CD14-positive monocyte (primary cell): ENCODE measurements around the gene EXOC2. TPM values are rescaled to one million over a fixed set of nuclear protein-coding genes. Genes with fewer than 3 reads are reported as not detected.

Source experiments
- DNase-seq, 3 donors: peaks; one replicate each; pipeline ENCODE4 v3.0.0-alpha.2; 2011 to 2022
- H2AFZ ChIP-seq: 2 replicates; pipeline ENCODE4 v1.6.0; 2012; ENCODE audit warnings: mild to moderate bottlenecking, low read depth, low read length, inconsistent platforms; ENCODE audit not compliant: insufficient read depth, poor library complexity, severe bottlenecking
- H3K27ac ChIP-seq, 2 donors: 1 replicate in 1 of 2; 2 replicates in 1 of 2; pipeline ENCODE4 v1.5.1; 2012 to 2013; ENCODE audit warnings: low read length in 2 of 2, control low read depth in 1 of 2, inconsistent platforms in 1 of 2, low read depth in 1 of 2, mild to moderate bottlenecking in 1 of 2
- H3K27me3 ChIP-seq, 2 donors: one replicate each; pipeline versions ENCODE4 v1.6.0 to v1.6.1; 2011 to 2013; ENCODE audit warnings: low read length in 2 of 2; ENCODE audit not compliant: control insufficient read depth in 2 of 2, insufficient read depth in 2 of 2
- H3K36me3 ChIP-seq, 2 donors: replicated peaks in 1 of 2; 1 replicate in 1 of 2; 2 replicates in 1 of 2; pipeline versions ENCODE4 v1.5.1 to v1.6.1; 2012 to 2013; ENCODE audit warnings: low read length in 2 of 2, control low read depth in 1 of 2, inconsistent platforms in 1 of 2, mild to moderate bottlenecking in 1 of 2; ENCODE audit not compliant: insufficient read depth in 2 of 2, control insufficient read depth in 1 of 2
- H3K4me1 ChIP-seq, 2 donors: 1 replicate in 1 of 2; 2 replicates in 1 of 2; pipeline versions ENCODE4 v1.5.1 to v1.6.1; 2012 to 2013; ENCODE audit warnings: low read length in 2 of 2, control low read depth in 1 of 2, inconsistent platforms in 1 of 2, mild to moderate bottlenecking in 1 of 2, moderate library complexity in 1 of 2; ENCODE audit not compliant: insufficient read depth in 2 of 2, control insufficient read depth in 1 of 2
- H3K4me2 ChIP-seq: replicated peaks from 2 replicates; pipeline ENCODE3; 2012; ENCODE audit warnings: low read length, moderate library complexity, mild to moderate bottlenecking; ENCODE audit not compliant: poor library complexity, severe bottlenecking; ENCODE audit errors: extremely low read depth
- H3K4me3 ChIP-seq, 3 experiments: fragments of 200-600 bp in 1 of 3; sonication (generic) in 1 of 3; replicated peaks in 1 of 3; 1 replicate in 2 of 3; 2 replicates in 1 of 3; pipeline ENCODE4 v1.5.1; 2011 to 2013; ENCODE audit warnings: low read length in 3 of 3, mild to moderate bottlenecking in 3 of 3, control low read depth in 2 of 3, low read depth in 2 of 3, inconsistent platforms in 1 of 3, moderate library complexity in 1 of 3
- H3K79me2 ChIP-seq: 2 replicates; pipeline ENCODE4 v1.6.0; 2012; ENCODE audit warnings: mild to moderate bottlenecking, control low read depth, inconsistent platforms, low read length, moderate library complexity; ENCODE audit not compliant: insufficient read depth
- H3K9ac ChIP-seq: 2 replicates; pipeline ENCODE4 v1.6.0; 2017; ENCODE audit warnings: low read length, mild to moderate bottlenecking; ENCODE audit not compliant: insufficient read depth, poor library complexity, severe bottlenecking
- H3K9me3 ChIP-seq, 2 donors: replicated peaks in 1 of 2; 1 replicate in 1 of 2; 2 replicates in 1 of 2; pipeline versions ENCODE4 v1.5.1 to v1.6.1; 2012 to 2013; ENCODE audit warnings: low read length in 2 of 2, control low read depth in 1 of 2; ENCODE audit not compliant: control insufficient read depth in 1 of 2, insufficient read depth in 1 of 2
- H4K20me1 ChIP-seq: 2 replicates; pipeline ENCODE4 v1.6.0; 2012; ENCODE audit warnings: mild to moderate bottlenecking, low read length, control low read depth, moderate library complexity; ENCODE audit not compliant: insufficient read depth
- H3K27ac Mint-ChIP-seq, 7 donors: one replicate each; pipeline ENCODE4 v1.8.0; 2020; ENCODE audit warnings: mild to moderate bottlenecking in 7 of 7, mixed read lengths in 7 of 7, moderate library complexity in 6 of 7, inconsistent platforms in 2 of 7
- H3K27me3 Mint-ChIP-seq, 3 donors: one replicate each; pipeline ENCODE4 v1.8.0; 2021 to 2022; ENCODE audit warnings: low read depth in 3 of 3, mild to moderate bottlenecking in 3 of 3, mixed read lengths in 3 of 3, moderate library complexity in 3 of 3, inconsistent platforms in 1 of 3
- H3K36me3 Mint-ChIP-seq, 2 donors: one replicate each; pipeline ENCODE4 v1.8.0; 2020; ENCODE audit warnings: mixed read lengths in 2 of 2, inconsistent platforms in 1 of 2, mild to moderate bottlenecking in 1 of 2
- H3K4me1 Mint-ChIP-seq: one replicate; pipeline ENCODE4 v1.8.0; 2020; ENCODE audit warnings: mild to moderate bottlenecking, mixed read lengths
- H3K4me3 Mint-ChIP-seq, 2 donors: one replicate each; pipeline ENCODE4 v1.8.0; 2020; ENCODE audit warnings: mild to moderate bottlenecking in 2 of 2, mixed read lengths in 2 of 2, moderate library complexity in 1 of 2
- H3K9me3 Mint-ChIP-seq, 7 donors: one replicate each; pipeline ENCODE4 v1.8.0; 2020 to 2022; ENCODE audit warnings: mixed read lengths in 7 of 7, mild to moderate bottlenecking in 6 of 7, moderate library complexity in 6 of 7, inconsistent platforms in 2 of 7
- WGBS: methylation state at CpG from one replicate; pipeline ENCODE4 v1.1.5; 2013; ENCODE audit warnings: missing lambda C conversion rate; ENCODE audit not compliant: insufficient coverage; 5-methylcytosine and 5-hydroxymethylcytosine counted together
- intact Hi-C, 2 donors: fragments of 100-400 bp; cut with micrococcal nuclease; formaldehyde crosslinking; loops; one replicate each; pipeline versions ENCODE4 v1.15.0 to v1.15.1; 2023
- polyA plus RNA-seq, 3 donors: library from polyadenylated mRNA; depleted of rRNA in 1 of 3; unstranded in 2 of 3; stranded (reverse) in 1 of 3; fragments of 300-500 nt in 2 of 3; fragments of >200 nt in 1 of 3; fragmentation: Illumina TruSeq in 2 of 3; gene quantifications; 1 replicate in 2 of 3; 2 replicates in 1 of 3; pipeline ENCODE4 v1.2.3, GENCODE V29; 2012 to 2021
- TF ChIP-seq, protein P1 (sequence below): fragments of 200-600 bp; IDR thresholded peaks from one replicate; pipeline ENCODE4 v1.8.0; 2022; ENCODE audit warnings: antibody characterized with exemption, mild to moderate bottlenecking

Gene EXOC2
- polyA plus RNA-seq, 3 donors, result 7.5 to 15.5 (median 12.0) TPM

DNA sequence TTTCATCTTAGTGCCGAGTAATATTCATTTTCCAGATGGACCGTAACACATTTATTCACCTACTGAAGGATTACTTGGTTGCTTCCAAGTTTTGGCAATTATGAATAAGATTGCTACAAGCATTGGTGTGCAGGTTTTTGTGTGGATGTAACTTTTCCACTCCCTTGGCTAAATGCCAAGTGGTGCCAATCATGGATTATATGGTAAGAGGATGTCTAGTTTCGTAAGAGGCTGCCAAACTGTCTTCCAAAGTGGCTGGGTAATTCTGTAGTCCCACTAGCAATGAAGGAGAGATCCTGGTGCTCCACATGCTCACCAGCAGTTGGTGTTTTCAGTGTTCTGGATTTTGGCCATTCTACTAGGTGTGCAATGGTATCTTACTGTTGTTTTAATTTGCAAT is 184.3 kb downstream of the EXOC2 start:
- no peak overlapping the region for H3K4me3 ChIP-seq
- TF ChIP-seq, protein P1, sequence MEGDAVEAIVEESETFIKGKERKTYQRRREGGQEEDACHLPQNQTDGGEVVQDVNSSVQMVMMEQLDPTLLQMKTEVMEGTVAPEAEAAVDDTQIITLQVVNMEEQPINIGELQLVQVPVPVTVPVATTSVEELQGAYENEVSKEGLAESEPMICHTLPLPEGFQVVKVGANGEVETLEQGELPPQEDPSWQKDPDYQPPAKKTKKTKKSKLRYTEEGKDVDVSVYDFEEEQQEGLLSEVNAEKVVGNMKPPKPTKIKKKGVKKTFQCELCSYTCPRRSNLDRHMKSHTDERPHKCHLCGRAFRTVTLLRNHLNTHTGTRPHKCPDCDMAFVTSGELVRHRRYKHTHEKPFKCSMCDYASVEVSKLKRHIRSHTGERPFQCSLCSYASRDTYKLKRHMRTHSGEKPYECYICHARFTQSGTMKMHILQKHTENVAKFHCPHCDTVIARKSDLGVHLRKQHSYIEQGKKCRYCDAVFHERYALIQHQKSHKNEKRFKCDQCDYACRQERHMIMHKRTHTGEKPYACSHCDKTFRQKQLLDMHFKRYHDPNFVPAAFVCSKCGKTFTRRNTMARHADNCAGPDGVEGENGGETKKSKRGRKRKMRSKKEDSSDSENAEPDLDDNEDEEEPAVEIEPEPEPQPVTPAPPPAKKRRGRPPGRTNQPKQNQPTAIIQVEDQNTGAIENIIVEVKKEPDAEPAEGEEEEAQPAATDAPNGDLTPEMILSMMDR, result no peak
- Mint-ChIP-seq H3K27me3 (peaks cover 0 to 1% (median 0%) of the 10 kb centered on the region in 3 donors), H3K4me3 (no peak overlapping the region), H3K36me3 (peaks cover 22 to 26% of the 10 kb centered on the region in 2 donors), H3K9me3 (peaks cover 0 to 2% (median 0%) of the 10 kb centered on the region in 7 donors), H3K27ac (no peak overlapping the region), H3K4me1 (no peaks in the 10 kb centered on the region)
- intact Hi-C loops, result no loop called here
- no peak overlapping the region for H3K27ac ChIP-seq
- H3K4me2 ChIP-seq, result no peak overlapping the region
- no peaks in the 10 kb centered on the region for H4K20me1 ChIP-seq
- 71% methylated on average over 1 of the region's 3 CpGs for WGBS
- no peak overlapping the region for H3K9ac ChIP-seq
- no peak for DNase-seq
- peaks cover 5 to 17% of the 10 kb centered on the region in 2 donors for H3K36me3 ChIP-seq
- no peaks in the 10 kb centered on the region for H3K4me1 ChIP-seq
- H3K27me3 ChIP-seq, result no peaks in the 10 kb centered on the region
- no peak overlapping the region for H2AFZ ChIP-seq
- no peaks in the 10 kb centered on the region for H3K79me2 ChIP-seq
- no peaks in the 10 kb centered on the region for H3K9me3 ChIP-seq

DNA sequence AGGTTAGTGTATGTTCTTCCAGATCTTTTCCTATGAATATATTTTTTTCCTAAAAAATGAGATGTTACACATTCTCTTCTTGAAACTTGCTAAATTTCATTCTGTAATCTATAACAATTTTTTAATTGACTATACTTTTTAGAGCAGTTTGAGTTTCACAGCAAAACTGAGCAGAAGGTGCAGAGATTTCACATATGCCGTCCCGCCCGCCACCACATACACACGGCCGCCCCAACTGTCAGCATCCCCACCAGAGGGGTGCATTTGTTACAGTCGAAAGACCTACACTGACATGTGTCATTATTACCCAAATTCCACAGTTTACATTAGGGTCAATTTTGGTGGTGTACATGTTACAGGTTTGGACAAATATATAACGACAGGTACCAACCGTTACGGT is 184.9 kb downstream of the EXOC2 start:
- no peak overlapping the region for H3K9ac ChIP-seq
- peaks cover 5 to 11% of the 10 kb centered on the region in 2 donors for H3K36me3 ChIP-seq
- no peaks in the 10 kb centered on the region for H3K9me3 ChIP-seq
- H3K27me3 ChIP-seq, result no peaks in the 10 kb centered on the region
- Mint-ChIP-seq H3K27ac (no peak overlapping the region), H3K4me1 (no peaks in the 10 kb centered on the region), H3K27me3 (peaks cover 0 to 1% (median 0%) of the 10 kb centered on the region in 3 donors), H3K4me3 (no peak overlapping the region), H3K36me3 (peaks cover 18 to 25% of the 10 kb centered on the region in 2 donors), H3K9me3 (peaks cover 0 to 2% (median 0%) of the 10 kb centered on the region in 7 donors)
- H4K20me1 ChIP-seq, result no peaks in the 10 kb centered on the region
- H3K4me3 ChIP-seq, result no peak overlapping the region
- no peak overlapping the region for H3K4me2 ChIP-seq
- no peak overlapping the region for H3K27ac ChIP-seq
- TF ChIP-seq, protein P1, result no peak
- DNase-seq, result no peak
- 100% methylated on average over 3 of the region's 9 CpGs for WGBS
- intact Hi-C loops, result no loop called here
- no peaks in the 10 kb centered on the region for H3K79me2 ChIP-seq
- no peak overlapping the region for H2AFZ ChIP-seq
- H3K4me1 ChIP-seq, result no peaks in the 10 kb centered on the region
